SK-N-SH (cell line): ENCODE measurements around the gene MED7. TPM values are rescaled to one million over a fixed set of nuclear protein-coding genes. Genes with fewer than 3 reads are reported as not detected.
A peak's percentile ranks its signal among the peaks of the same experiment; 100 is the strongest.

Experiments
- CTCF ChIA-PET: fragments of 300-600, 350-600 bp; formaldehyde crosslinking; extraction: SDS; loops from one replicate; lab custom pipeline; 2021; lab: Yijun Ruan, JAX
- POLR2A ChIA-PET: fragments of 350-600 bp; sonication (Branson Sonifier 250); formaldehyde crosslinking; extraction: SDS; loops from one replicate; lab custom pipeline; 2020; ENCODE audit warnings: antibody characterized with exemption, inconsistent platforms; lab: Yijun Ruan, JAX
- DNase-seq: peaks from one replicate; pipeline ENCODE4 v3.0.0; 2012
- H2AFZ ChIP-seq: fragments of 200-600 bp; sonication (generic); 2 replicates; pipeline ENCODE4 v1.8.1; 2016; ENCODE audit warnings: antibody characterized with exemption, mild to moderate bottlenecking, low read depth
- H3F3A ChIP-seq: fragments of 200-600 bp; sonication (generic); replicated peaks from 2 replicates; pipeline ENCODE3; 2016; ENCODE audit warnings: antibody characterized with exemption, mild to moderate bottlenecking; ENCODE audit not compliant: insufficient read depth
- H3K27ac ChIP-seq, 2 experiments: fragments of 200-500 bp in 1 of 2; fragments of 200-600 bp in 1 of 2; sonication (Bioruptor generic) in 1 of 2; sonication (generic), shearing (Covaris generic) in 1 of 2; 2 replicates each; pipeline versions ENCODE4 v1.5.1 to v1.6.1; 2014 to 2016; ENCODE audit warnings: low read depth in 2 of 2, inconsistent platforms in 1 of 2, low read length in 1 of 2, mild to moderate bottlenecking in 1 of 2, mixed read lengths in 1 of 2
- H3K27me3 ChIP-seq: fragments of 200-600 bp; sonication (generic), shearing (Covaris generic); 2 replicates; pipeline ENCODE4 v1.6.1; 2016; ENCODE audit warnings: mixed run types; ENCODE audit not compliant: insufficient read depth
- H3K36me3 ChIP-seq, 2 experiments: fragments of 200-500 bp in 1 of 2; fragments of 200-600 bp in 1 of 2; sonication (Bioruptor generic) in 1 of 2; sonication (generic) in 1 of 2; replicated peaks in 1 of 2; 2 replicates each; pipeline versions ENCODE3 to v1.5.1; 2014 to 2016; ENCODE audit warnings: low read length in 1 of 2, mild to moderate bottlenecking in 1 of 2; ENCODE audit not compliant: insufficient read depth in 2 of 2, control insufficient read depth in 1 of 2
- H3K4me1 ChIP-seq, 2 experiments: fragments of 200-500 bp in 1 of 2; fragments of 200-600 bp in 1 of 2; sonication (Bioruptor generic) in 1 of 2; sonication (generic), shearing (Covaris generic) in 1 of 2; 2 replicates each; pipeline versions ENCODE4 v1.5.1 to v1.6.1; 2014 to 2016; ENCODE audit warnings: low read depth in 1 of 2, low read length in 1 of 2, mixed run types in 1 of 2; ENCODE audit not compliant: insufficient read depth in 2 of 2, control insufficient read depth in 1 of 2
- H3K4me2 ChIP-seq: fragments of 200-600 bp; sonication (generic), shearing (Covaris generic); 2 replicates; pipeline ENCODE4 v1.6.1; 2017; ENCODE audit warnings: mixed run types
- H3K4me3 ChIP-seq, 2 experiments: fragments of 200-500 bp in 1 of 2; fragments of 200-600 bp in 1 of 2; sonication (Bioruptor generic) in 1 of 2; sonication (generic), shearing (Covaris generic) in 1 of 2; 2 replicates each; pipeline versions ENCODE4 v1.5.1 to v1.8.1; 2014 to 2016; ENCODE audit warnings: low read depth in 2 of 2, inconsistent platforms in 1 of 2, low read length in 1 of 2, mild to moderate bottlenecking in 1 of 2, mixed read lengths in 1 of 2, moderate library complexity in 1 of 2
- H3K79me2 ChIP-seq: fragments of 200-600 bp; sonication (generic); 2 replicates; pipeline ENCODE4 v1.8.1; 2017; ENCODE audit warnings: mild to moderate bottlenecking; ENCODE audit not compliant: insufficient read depth
- H3K9ac ChIP-seq: fragments of 200-600 bp; sonication (generic); 2 replicates; pipeline ENCODE4 v1.6.1; 2017; ENCODE audit warnings: mixed run types
- H3K9me2 ChIP-seq: fragments of 200-600 bp; sonication (generic); 2 replicates; pipeline ENCODE4 v1.6.1; 2017; ENCODE audit warnings: mixed run types
- H3K9me3 ChIP-seq: fragments of 200-600 bp; sonication (generic); 2 replicates; pipeline ENCODE4 v1.6.1; 2017; ENCODE audit warnings: mixed run types, mild to moderate bottlenecking, moderate library complexity
- H4K20me1 ChIP-seq: fragments of 200-600 bp; sonication (generic); 2 replicates; pipeline ENCODE4 v1.6.1; 2017; ENCODE audit warnings: mild to moderate bottlenecking, mixed run types; ENCODE audit not compliant: insufficient read depth
- CHD2 ChIP-seq: fragments of 150-350 bp; IDR thresholded peaks from 2 replicates; pipeline ENCODE4 v1.6.1; 2018; ENCODE audit warnings: low read length; ENCODE audit not compliant: partially characterized antibody
- ELF1 ChIP-seq: IDR thresholded peaks from 2 replicates; pipeline ENCODE4 v1.4.0; 2012
- EP300 ChIP-seq, 2 experiments: IDR thresholded peaks; 2 replicates each; pipeline versions ENCODE4 v1.4.0 to v1.6.1; 2012; ENCODE audit warnings: borderline replicate concordance in 1 of 2, low read depth in 1 of 2, low read length in 1 of 2
- FOXM1 ChIP-seq: IDR thresholded peaks from 2 replicates; pipeline ENCODE4 v1.4.0; 2012; ENCODE audit warnings: low read depth, mild to moderate bottlenecking
- GABPA ChIP-seq: IDR thresholded peaks from 2 replicates; pipeline ENCODE4 v1.4.0; 2012; ENCODE audit warnings: low read depth, mild to moderate bottlenecking
- IRF3 ChIP-seq: fragments of 150-350 bp; IDR thresholded peaks from 2 replicates; pipeline ENCODE4 v1.6.1; 2016; ENCODE audit warnings: mild to moderate bottlenecking, low read depth, low read length
- JUND ChIP-seq: IDR thresholded peaks from 2 replicates; pipeline ENCODE4 v1.4.0; 2012
- MEF2A ChIP-seq: IDR thresholded peaks from 2 replicates; pipeline ENCODE4 v1.4.0; 2012; ENCODE audit warnings: low read depth, borderline replicate concordance
- NFIC ChIP-seq: IDR thresholded peaks from 2 replicates; pipeline ENCODE4 v1.4.0; 2012; ENCODE audit warnings: borderline replicate concordance
- RCOR1 ChIP-seq: fragments of 150-350 bp; IDR thresholded peaks from 2 replicates; pipeline ENCODE4 v1.6.1; 2017; ENCODE audit warnings: antibody characterized with exemption, low read length
- REST ChIP-seq: IDR thresholded peaks from 2 replicates; pipeline ENCODE4 v1.6.1; 2012; ENCODE audit warnings: mild to moderate bottlenecking, low read depth, low read length, moderate library complexity
- SIN3A ChIP-seq: IDR thresholded peaks from 2 replicates; pipeline ENCODE4 v1.6.1; 2012; ENCODE audit warnings: low read depth, mild to moderate bottlenecking, low read length, moderate library complexity, borderline replicate concordance
- TAF1 ChIP-seq: IDR thresholded peaks from 2 replicates; pipeline ENCODE4 v1.6.1; 2012; ENCODE audit warnings: low read depth, mild to moderate bottlenecking, low read length, moderate library complexity, borderline replicate concordance
- USF2 ChIP-seq: fragments of 150-350 bp; IDR thresholded peaks from 2 replicates; pipeline ENCODE4 v1.6.1; 2017; ENCODE audit warnings: antibody characterized with exemption, low read length, low read depth, borderline replicate concordance
- WGBS: methylation state at CpG from one replicate; pipeline ENCODE4 v1.1.6; 2017; ENCODE audit warnings: low lambda C conversion rate; 5-methylcytosine and 5-hydroxymethylcytosine counted together
- polyA plus RNA-seq, 3 experiments: library from polyadenylated mRNA; depleted of rRNA; stranded (reverse); fragments of >200 nt; gene quantifications; 2 replicates each; pipeline ENCODE4 v1.2.3, GENCODE V29; 2012

The MED7 gene
- polyA plus RNA-seq, 1 of the 3 experiments (the other 2 are of a cell fraction), result 5.3 TPM

GRCh38 chr5:157167214-157167621 is 24.6 kb upstream of the MED7 start:
- peaks cover 9% of the 10 kb centered on the region; the same call in 1 of the 2 replicates for H3K27me3 ChIP-seq
- H3K36me3 ChIP-seq, result no peaks in the 10 kb centered on the region
- H3K9me3 ChIP-seq, result no peaks in the 10 kb centered on the region
- WGBS, result 27% methylated on average over 4 of the region's 4 CpGs
- ChIA-PET POLR2A (no interaction called here), CTCF (interaction anchor here (1.3 kb wide), 1 partner anchor 19 kb away, joined by 5 read pairs; no protein-coding TSS in a partner anchor)
- no peak for TF ChIP-seq MEF2A
- no peak for TF ChIP-seq FOXM1
- TF ChIP-seq GABPA, result no peak
- TF ChIP-seq EP300 (IDR thresholded peaks at IDR 0.05; ENCODE audit: borderline replicate concordance in 1 of 2, low read depth in 1 of 2, low read length in 1 of 2), result no peak
- no peak for TF ChIP-seq CHD2
- no peak for TF ChIP-seq JUND
- no peak for TF ChIP-seq NFIC
- no peak for TF ChIP-seq IRF3
- TF ChIP-seq USF2, result no peak
- no peak for TF ChIP-seq ELF1
- H3K4me2 ChIP-seq, result no peak overlapping the region
- peak overlapping the region in 1 of 2 experiments; percentile 38; a peak in 1 of 4 replicates for H3K27ac ChIP-seq
- no peaks in the 10 kb centered on the region for H3K4me1 ChIP-seq
- no peak overlapping the region for H3K4me3 ChIP-seq
- DNase-seq, result no peak
- no peak overlapping the region for H2AFZ ChIP-seq
- no peaks in the 10 kb centered on the region for H3K79me2 ChIP-seq
- no peak overlapping the region for H3K9ac ChIP-seq
- no peaks in the 10 kb centered on the region for H3K9me2 ChIP-seq
- H4K20me1 ChIP-seq, result no peaks in the 10 kb centered on the region
- H3F3A ChIP-seq, result no peaks in the 10 kb centered on the region

- Histone ChIP-seq H3K27ac (no peak within 1 kb of the TSS), H4K20me1 (no peaks in the 10 kb centered on the region), H3K4me3 (no peak within 1 kb of the TSS), H3K9me2 (no peaks in the 10 kb centered on the region), H3K4me2 (no peak within 1 kb of the TSS), H3K4me1 (no peaks in the 10 kb centered on the region), H3K36me3 (no peaks in the 10 kb centered on the region), H3K27me3 (peaks cover 15% of the 10 kb centered on the region; the same call in 1 of the 2 replicates), H3F3A (no peaks in the 10 kb centered on the region), H3K9ac (no peak within 1 kb of the TSS), H2AFZ (no peak within 1 kb of the TSS), H3K9me3 (no peaks in the 10 kb centered on the region), H3K79me2 (no peaks in the 10 kb centered on the region)
- TF ChIP-seq SIN3A, result no peak
- no peak for TF ChIP-seq JUND
- TF ChIP-seq RCOR1, result no peak
- no peak for TF ChIP-seq TAF1
- TF ChIP-seq REST, result no peak
- DNase-seq, result no peak
- POLR2A ChIA-PET, result no interaction called here
- 43% methylated on average over 7 of the region's 7 CpGs for WGBS
- CTCF ChIA-PET, result interaction anchor here (1.3 kb wide), 2 partner anchors 17 to 19 kb away, joined by 3 to 5 read pairs; no protein-coding TSS in a partner anchor
Measured at GRCh38 chr5:157166214-157167213, 23.8 kb upstream of the MED7 start, which contains the start of gene GARIN3. Gene GARIN3, minus strand, starts transcription at chr5:157166264. Its CDS starts 96 bp downstream, at chr5:157166168.
